GM12891 (cell line): ENCODE results near the gene PEMT.

Source experiments
- POLR2A ChIP-seq: IDR thresholded peaks from 2 replicates; pipeline ENCODE4 v1.6.1; 2011; ENCODE audit warnings: low read depth, low read length, control low read depth
- POLR2AphosphoS5 ChIP-seq: IDR thresholded peaks from 2 replicates; pipeline ENCODE4 v1.6.1; 2011; ENCODE audit warnings: low read depth, low read length, control low read depth
- POU2F2 ChIP-seq: IDR thresholded peaks from 2 replicates; pipeline ENCODE4 v1.6.1; 2011; ENCODE audit warnings: low read depth, mild to moderate bottlenecking, control low read depth, low read length, moderate library complexity
- TAF1 ChIP-seq: IDR thresholded peaks from 2 replicates; pipeline ENCODE4 v1.6.1; 2011; ENCODE audit warnings: low read depth, low read length, control low read depth

GRCh38 chr17:17527534-17527933 lies 64.0 kb downstream of the PEMT start:
- TF ChIP-seq POLR2AphosphoS5, result no peak
- no peak for TF ChIP-seq POU2F2
- TF ChIP-seq POLR2A, result no peak
- no peak for TF ChIP-seq TAF1
